NCI-H2196 (cell line): ENCODE data around the gene DNAH1.

ENCODE experiments used
- DNase-seq: peaks from one replicate; lab custom pipeline; 2025; ENCODE audit not compliant: unreplicated experiment; lab: John Stamatoyannopoulos, UW

The DNAH1 gene

GRCh38 chr3:52432225-52432624 is 116.1 kb downstream of the DNAH1 start:
- DNase-seq: no peak

GRCh38 chr3:52432691-52433141 is 116.6 kb downstream of the DNAH1 start:
- DNase-seq: no peak

- no peak for DNase-seq
These were observed 117.3 kb downstream of the DNAH1 start for GRCh38 chr3:52433328-52433995.

- DNase-seq: no peak
These were observed 117.9 kb downstream of the DNAH1 start for GRCh38 chr3:52433996-52434479.

- DNase-seq: no peak
These were observed 118.5 kb downstream of the DNAH1 start for GRCh38 chr3:52434491-52435115.

- DNase-seq: no peak
These were observed 119.4 kb downstream of the DNAH1 start for GRCh38 chr3:52435246-52436101.

GRCh38 chr3:52436500-52437149 is 120.5 kb downstream of the DNAH1 start:
- no peak for DNase-seq

GRCh38 chr3:52437326-52438103 is 121.4 kb downstream of the DNAH1 start:
- no peak for DNase-seq

GRCh38 chr3:52438104-52438376 is 121.9 kb downstream of the DNAH1 start:
- DNase-seq: no peak

GRCh38 chr3:52438579-52439425 is 122.7 kb downstream of the DNAH1 start:
- DNase-seq: no peak

- no peak for DNase-seq
These were observed 123.5 kb downstream of the DNAH1 start for GRCh38 chr3:52439426-52440248.

GRCh38 chr3:52440249-52440551 is 124.1 kb downstream of the DNAH1 start:
- DNase-seq: no peak

- no peak for DNase-seq
These were observed 124.6 kb downstream of the DNAH1 start for GRCh38 chr3:52440671-52441070.

GRCh38 chr3:52441091-52441771 is 125.1 kb downstream of the DNAH1 start:
- DNase-seq: no peak

GRCh38 chr3:52441772-52442332 is 125.7 kb downstream of the DNAH1 start:
- DNase-seq: no peak

GRCh38 chr3:52442409-52443267 is 126.5 kb downstream of the DNAH1 start:
- DNase-seq: no peak

GRCh38 chr3:52443268-52443610 is 127.1 kb downstream of the DNAH1 start:
- DNase-seq: no peak
